GM12878 (cell line): ENCODE results near the gene SRSF3. TPM values are rescaled to one million over a fixed set of nuclear protein-coding genes. Genes with fewer than 3 reads are reported as not detected.

ENCODE experiments used
- ASH2L ChIP-seq: fragments of 300-600, 200-600 bp; sonication (generic); IDR thresholded peaks from 2 replicates; pipeline ENCODE4 v1.6.1; 2017; ENCODE audit warnings: low read depth, mild to moderate bottlenecking, borderline replicate concordance
- BCL3 ChIP-seq: IDR thresholded peaks from 2 replicates; pipeline ENCODE4 v1.6.1; 2011; ENCODE audit warnings: borderline replicate concordance, low read depth, mild to moderate bottlenecking, moderate library complexity, low read length; ENCODE audit not compliant: insufficient read depth, poor library complexity, severe bottlenecking
- BRCA1 ChIP-seq: IDR thresholded peaks from 2 replicates; pipeline ENCODE4 v1.6.1; 2011; ENCODE audit warnings: low read depth, low read length, improper control_type of control experiment
- CREM ChIP-seq: IDR thresholded peaks from 2 replicates; pipeline ENCODE4 v1.6.1; 2014; ENCODE audit warnings: antibody characterized with exemption, low read depth
- E2F4 ChIP-seq: IDR thresholded peaks from 2 replicates; pipeline ENCODE4 v1.6.1; 2012; ENCODE audit warnings: low read depth, low read length, improper control_type of control experiment
- ELK1 ChIP-seq: IDR thresholded peaks from 2 replicates; pipeline ENCODE4 v1.6.1; 2012; ENCODE audit warnings: low read depth, low read length, improper control_type of control experiment
- HDGF ChIP-seq: fragments of 450-650 bp; IDR thresholded peaks from 2 replicates; pipeline ENCODE4 v1.6.1; 2016; ENCODE audit warnings: antibody characterized with exemption
- HSF1 ChIP-seq: fragments of 150-350 bp; IDR thresholded peaks from 2 replicates; pipeline ENCODE4 v1.6.1; 2014; ENCODE audit warnings: mild to moderate bottlenecking, low read depth, low read length
- MEF2A ChIP-seq: IDR thresholded peaks from 2 replicates; pipeline ENCODE4 v1.6.1; 2011; ENCODE audit warnings: low read depth, mild to moderate bottlenecking, low read length, moderate library complexity; ENCODE audit not compliant: insufficient read depth
- MYB ChIP-seq: fragments of 150-350 bp; IDR thresholded peaks from 2 replicates; pipeline ENCODE4 v1.6.1; 2014; ENCODE audit warnings: mild to moderate bottlenecking, low read depth, low read length, borderline replicate concordance
- NBN ChIP-seq: fragments of 450-650 bp; IDR thresholded peaks from 2 replicates; pipeline ENCODE4 v1.6.1; 2016
- NKRF ChIP-seq: fragments of 450-650 bp; conservative IDR thresholded peaks from 2 replicates; pipeline ENCODE4 v1.6.1; 2017; ENCODE audit warnings: mild to moderate bottlenecking, moderate library complexity
- PAX8 ChIP-seq: fragments of 450-650 bp; IDR thresholded peaks from 2 replicates; pipeline ENCODE4 v1.6.1; 2017; ENCODE audit warnings: mild to moderate bottlenecking, moderate library complexity
- POU2F2 ChIP-seq: IDR thresholded peaks from 3 replicates; pipeline ENCODE4 v1.6.1; 2011; ENCODE audit warnings: low read depth, mild to moderate bottlenecking, low read length, borderline replicate concordance
- SRF ChIP-seq, 2 experiments: IDR thresholded peaks; 2 replicates each; pipeline ENCODE4 v1.6.1; 2011; ENCODE audit warnings: low read depth in 2 of 2, low read length in 2 of 2, mild to moderate bottlenecking in 1 of 2, moderate library complexity in 1 of 2
- TARDBP ChIP-seq: IDR thresholded peaks from 2 replicates; pipeline ENCODE4 v1.6.1; 2016; ENCODE audit warnings: borderline replicate concordance
- TCF12 ChIP-seq: IDR thresholded peaks from 2 replicates; pipeline ENCODE4 v1.6.1; 2011; ENCODE audit warnings: low read depth, mild to moderate bottlenecking, low read length
- TCF7 ChIP-seq: IDR thresholded peaks from 2 replicates; pipeline ENCODE4 v1.6.1; 2014; ENCODE audit warnings: antibody characterized with exemption, borderline replicate concordance
- ZBTB40 ChIP-seq: fragments of 450-650 bp; IDR thresholded peaks from 2 replicates; pipeline ENCODE4 v1.6.1; 2016; ENCODE audit warnings: mild to moderate bottlenecking, moderate library complexity, borderline replicate concordance
- ZZZ3 ChIP-seq: IDR thresholded peaks from 2 replicates; pipeline ENCODE4 v1.6.1; 2011; ENCODE audit warnings: low read depth; ENCODE audit not compliant: control insufficient read depth, insufficient read length
- polyA plus RNA-seq, 11 experiments: library from polyadenylated mRNA; depleted of rRNA in 4 of 11; unstranded in 6 of 11; stranded (reverse) in 5 of 11; fragments of >200 nt; fragmentation: Nextera tagmentation in 4 of 11; fragmentation: Illumina TruSeq in 1 of 11; extraction: Ambion mirVana in 4 of 11; extraction: Trizol in 1 of 11; gene quantifications; 1 replicate in 1 of 11; 2 replicates in 10 of 11; pipeline versions ENCODE4 v1.2.1 to v1.2.3, GENCODE V29; 2011 to 2016; ENCODE audit warnings: inconsistent platforms in 2 of 11, missing spikeins in 2 of 11, low read depth in 1 of 11
- total RNA-seq, 4 experiments: library from RNA; depleted of rRNA in 3 of 4; stranded (reverse); fragments of >200 nt in 3 of 4; fragmentation: Illumina TruSeq in 1 of 4; extraction: Trizol in 1 of 4; gene quantifications; 2 replicates each; pipeline versions ENCODE4 v1.2.1 to v1.2.3, GENCODE V29; 2013 to 2021

SRSF3 gene
- total and polyA plus RNA-seq, 10 of the 15 experiments (the other 5 are each of a cell fraction or from before 2014, with no cell fraction given) = 195 to 1,377 (median 493) TPM

- TF ChIP-seq ELK1 = no peak
- TF ChIP-seq ASH2L = no peak
- no peak for TF ChIP-seq MYB
- TF ChIP-seq CREM = no peak
- no peak for TF ChIP-seq POU2F2
- TF ChIP-seq HDGF = no peak
- no peak for TF ChIP-seq MEF2A
- no peak for TF ChIP-seq NBN
- no peak for TF ChIP-seq TARDBP
- TF ChIP-seq TCF12 = no peak
- TF ChIP-seq SRF (IDR thresholded peaks at IDR 0.05; ENCODE audit: low read depth in 2 of 2, low read length in 2 of 2) = no peak
- no peak for TF ChIP-seq ZBTB40
- no peak for TF ChIP-seq HSF1
- TF ChIP-seq PAX8 = no peak
- no peak for TF ChIP-seq E2F4
- TF ChIP-seq NKRF = no peak
- TF ChIP-seq TCF7 = no peak
- TF ChIP-seq ZZZ3 = no peak
- TF ChIP-seq BCL3 = no peak
- no peak for TF ChIP-seq BRCA1
Observed at GRCh38 chr6:36599791-36600209, 5.6 kb downstream of the SRSF3 start (continued).
